ENCODE results near the gene TYRP1. TPM values are rescaled to one million over a fixed set of nuclear protein-coding genes. Genes with fewer than 3 reads are reported as not detected.

TYRP1 gene
- total RNA-seq, 1 donor from 2014 or later, result 0.23 TPM

- Mint-ChIP-seq H3K36me3 (ENCODE audit: low read depth, unreplicated experiment) (no peaks in the 10 kb centered on the region), H3K4me3 (ENCODE audit: unreplicated experiment) (no peak overlapping the region), H3K9me3 (ENCODE audit: unreplicated experiment) (no peaks in the 10 kb centered on the region), H3K27me3 (ENCODE audit: unreplicated experiment) (no peaks in the 10 kb centered on the region), H3K27ac (ENCODE audit: unreplicated experiment) (no peak overlapping the region), H3K4me1 (ENCODE audit: unreplicated experiment) (peaks cover 4% of the 10 kb centered on the region)
- no peak for TF ChIP-seq CTCF (IDR thresholded peaks at IDR 0.05; ENCODE audit: unreplicated experiment)
- DNase-seq (ENCODE audit: low spot score), result no peak
Observed at GRCh38 chr9:12705738-12706391, 12.7 kb downstream of the TYRP1 start.

GRCh38 chr9:12708562-12709298, 15.5 kb downstream of the TYRP1 start:
- Mint-ChIP-seq H3K4me3 (ENCODE audit: unreplicated experiment) (no peak overlapping the region), H3K27ac (ENCODE audit: unreplicated experiment) (no peak overlapping the region), H3K9me3 (ENCODE audit: unreplicated experiment) (no peaks in the 10 kb centered on the region), H3K36me3 (ENCODE audit: low read depth, unreplicated experiment) (no peaks in the 10 kb centered on the region), H3K27me3 (ENCODE audit: unreplicated experiment) (no peaks in the 10 kb centered on the region), H3K4me1 (ENCODE audit: unreplicated experiment) (peaks cover 4% of the 10 kb centered on the region)
- no peak for TF ChIP-seq CTCF (IDR thresholded peaks at IDR 0.05; ENCODE audit: unreplicated experiment)
- no peak for DNase-seq (ENCODE audit: low spot score)

DNA sequence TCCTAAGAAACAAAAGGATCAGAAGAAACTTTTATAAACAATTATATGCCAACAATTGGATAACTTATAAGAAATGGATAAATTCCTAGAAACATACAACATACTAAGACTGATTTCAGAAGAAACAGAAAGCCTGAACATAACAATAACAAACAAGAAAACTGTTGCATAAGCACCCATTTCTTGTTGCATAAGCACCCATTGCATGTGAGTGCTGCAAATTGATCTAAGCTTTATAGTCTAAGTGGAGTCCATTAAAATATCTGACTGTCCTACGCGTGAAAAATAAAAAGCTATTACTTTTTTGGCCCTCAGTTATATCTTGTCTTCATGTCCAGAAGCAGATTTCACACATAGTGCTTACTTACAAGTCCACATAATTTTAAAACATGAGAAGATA, 19.3 kb downstream of the TYRP1 start:
- Mint-ChIP-seq H3K4me3 (ENCODE audit: unreplicated experiment) (no peak overlapping the region), H3K9me3 (ENCODE audit: unreplicated experiment) (no peaks in the 10 kb centered on the region), H3K27me3 (ENCODE audit: unreplicated experiment) (no peaks in the 10 kb centered on the region), H3K27ac (ENCODE audit: unreplicated experiment) (no peak overlapping the region), H3K36me3 (ENCODE audit: low read depth, unreplicated experiment) (no peaks in the 10 kb centered on the region), H3K4me1 (ENCODE audit: unreplicated experiment) (peaks cover 4% of the 10 kb centered on the region)
- DNase-seq (ENCODE audit: low spot score), result no peak
- no peak for TF ChIP-seq CTCF (IDR thresholded peaks at IDR 0.05; ENCODE audit: unreplicated experiment)

- H3K4me1 Mint-ChIP-seq (ENCODE audit: unreplicated experiment), result peaks cover 17% of the 10 kb centered on the region
- no peak overlapping the region for H3K4me3 Mint-ChIP-seq (ENCODE audit: unreplicated experiment)
- TF ChIP-seq CTCF (IDR thresholded peaks at IDR 0.05; ENCODE audit: unreplicated experiment), result no peak
- no peaks in the 10 kb centered on the region for H3K36me3 Mint-ChIP-seq (ENCODE audit: low read depth, unreplicated experiment)
- no peak overlapping the region for H3K27ac Mint-ChIP-seq (ENCODE audit: unreplicated experiment)
- no peaks in the 10 kb centered on the region for H3K27me3 Mint-ChIP-seq (ENCODE audit: unreplicated experiment)
- no peaks in the 10 kb centered on the region for H3K9me3 Mint-ChIP-seq (ENCODE audit: unreplicated experiment)
- DNase-seq (ENCODE audit: low spot score), result no peak
Observed at GRCh38 chr9:12715268-12715667, 22.1 kb downstream of the TYRP1 start.
